Measurements from ENCODE around the gene SYNE4.

Gene SYNE4

GRCh38 chr19:35992907-35993765, 15.5 kb downstream of the SYNE4 start:
- Histone ChIP-seq H3K27me3 (ENCODE audit: insufficient read depth, poor library complexity, severe bottlenecking) (no peaks in the 10 kb centered on the region), H3K27ac (replicated peaks) (no peak overlapping the region), H3K4me3 (replicated peaks; ENCODE audit: insufficient read depth, low read length) (no peak overlapping the region)
- TF ChIP-seq CTCF (IDR thresholded peaks at IDR 0.05; ENCODE audit: insufficient read depth, low read length) (no peak), SPI1 (IDR thresholded peaks at IDR 0.05; ENCODE audit: borderline replicate concordance, low read depth) (no peak), REST (IDR thresholded peaks at IDR 0.05; ENCODE audit: insufficient replicate concordance, low read depth) (no peak), POLR2AphosphoS5 (IDR thresholded peaks at IDR 0.05; ENCODE audit: low read depth) (no peak), GABPA (IDR thresholded peaks at IDR 0.05; ENCODE audit: low read depth) (no peak)
- DNase-seq (ENCODE audit: low read depth in 1 of 2, low spot score in 1 of 2), result no peak

- TF ChIP-seq GABPA (IDR thresholded peaks at IDR 0.05; ENCODE audit: low read depth) (no peak), SPI1 (IDR thresholded peaks at IDR 0.05; ENCODE audit: borderline replicate concordance, low read depth) (no peak), POLR2AphosphoS5 (IDR thresholded peaks at IDR 0.05; ENCODE audit: low read depth) (no peak), CTCF (IDR thresholded peaks at IDR 0.05; ENCODE audit: insufficient read depth, low read length) (no peak), REST (IDR thresholded peaks at IDR 0.05; ENCODE audit: insufficient replicate concordance, low read depth) (no peak)
- Histone ChIP-seq H3K27ac (replicated peaks) (no peak overlapping the region), H3K4me3 (replicated peaks; ENCODE audit: insufficient read depth, low read length) (no peak overlapping the region), H3K27me3 (ENCODE audit: insufficient read depth, poor library complexity, severe bottlenecking) (no peaks in the 10 kb centered on the region)
- DNase-seq (ENCODE audit: low read depth in 1 of 2, low spot score in 1 of 2), result no peak
These were observed 16.7 kb downstream of the SYNE4 start for GRCh38 chr19:35991731-35992450.

GRCh38 chr19:35990771-35991730, 17.6 kb downstream of the SYNE4 start:
- H3K4me3 ChIP-seq (replicated peaks; ENCODE audit: insufficient read depth, low read length), result no peak overlapping the region
- TF ChIP-seq POLR2AphosphoS5 (IDR thresholded peaks at IDR 0.05; ENCODE audit: low read depth), result no peak
- TF ChIP-seq SPI1 (IDR thresholded peaks at IDR 0.05; ENCODE audit: borderline replicate concordance, low read depth), result no peak
- TF ChIP-seq GABPA (IDR thresholded peaks at IDR 0.05; ENCODE audit: low read depth), result no peak
- TF ChIP-seq CTCF (IDR thresholded peaks at IDR 0.05; ENCODE audit: insufficient read depth, low read length), result no peak
- TF ChIP-seq REST (IDR thresholded peaks at IDR 0.05; ENCODE audit: insufficient replicate concordance, low read depth), result no peak
- H3K27me3 ChIP-seq (ENCODE audit: insufficient read depth, poor library complexity, severe bottlenecking), result no peaks in the 10 kb centered on the region
- no peak overlapping the region for H3K27ac ChIP-seq (replicated peaks)
- DNase-seq (ENCODE audit: low read depth in 1 of 2, low spot score in 1 of 2), result no peak
